ENCODE measurements around the gene IGFL2.

- TF ChIP-seq CTCF (IDR thresholded peaks at IDR 0.05) = no peak
- no peak for TF ChIP-seq ZFX (IDR thresholded peaks at IDR 0.05; ENCODE audit: borderline replicate concordance)
These were observed 55.1 kb downstream of the IGFL2 start for GRCh38 chr19:46202872-46203860.

Data from 22Rv1 (cell line).